BJ (cell line): ENCODE data around the gene TRAF3IP1. TPM values are rescaled to one million over a fixed set of nuclear protein-coding genes. Genes with fewer than 3 reads are reported as not detected.

Source experiments
- CTCF ChIA-PET: fragments of 350-600 bp; formaldehyde crosslinking; extraction: SDS; loops from one replicate; lab custom pipeline; 2021; ENCODE audit warnings: antibody characterized with exemption, inconsistent platforms; lab: Yijun Ruan, JAX
- POLR2A ChIA-PET: fragments of 300-600 bp; sonication (Branson Sonifier 250); formaldehyde crosslinking; extraction: SDS; loops from one replicate; lab custom pipeline; 2021; ENCODE audit warnings: antibody characterized with exemption; lab: Charles Lee
- DNase-seq: peaks from one replicate; pipeline ENCODE4 v3.0.0-alpha.2; 2011; ENCODE audit warnings: low read depth
- H3K27me3 ChIP-seq: 2 replicates; pipeline ENCODE4 v1.6.0; 2011; ENCODE audit warnings: low read length; ENCODE audit not compliant: control insufficient read depth, insufficient read depth
- H3K36me3 ChIP-seq: 2 replicates; pipeline ENCODE4 v1.5.1; 2011; ENCODE audit warnings: low read length; ENCODE audit not compliant: control insufficient read depth, insufficient read depth
- H3K4me3 ChIP-seq: 2 replicates; pipeline ENCODE4 v1.5.1; 2011; ENCODE audit warnings: low read depth, mild to moderate bottlenecking, control low read depth, low read length
- polyA plus RNA-seq: library from polyadenylated mRNA; depleted of rRNA; stranded (reverse); fragments of >200 nt; gene quantifications from 2 replicates; pipeline ENCODE4 v1.2.3, GENCODE V29; 2011
- TF ChIP-seq, protein P1 (sequence below): IDR thresholded peaks from 2 replicates; pipeline ENCODE4 v1.5.1; 2011; ENCODE audit warnings: low read depth, mild to moderate bottlenecking, control low read depth, inconsistent platforms, low read length, moderate library complexity; ENCODE audit not compliant: insufficient read depth

TRAF3IP1 gene
- polyA plus RNA-seq, 1 experiment = 5.8 TPM

DNA sequence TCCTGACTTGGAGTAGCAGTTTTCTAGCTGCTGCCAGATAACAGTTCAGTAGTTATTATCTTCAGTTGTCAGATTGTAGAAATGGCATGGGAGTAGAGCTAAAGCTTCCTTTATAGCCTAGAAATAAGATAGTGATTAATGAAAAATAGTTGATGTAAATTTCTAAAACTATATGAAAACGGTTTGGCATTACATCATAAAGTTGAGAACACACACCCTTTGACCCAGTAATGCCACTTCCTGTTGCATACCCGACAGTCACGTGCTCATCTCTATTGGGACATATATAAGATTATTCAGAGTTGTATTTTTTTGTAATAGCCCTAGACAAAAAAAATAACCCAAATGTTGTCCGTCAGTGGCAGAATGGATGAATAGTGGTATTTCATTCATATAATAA, 67.0 kb downstream of the TRAF3IP1 start:
- no peak for DNase-seq
- TF ChIP-seq, protein P1, sequence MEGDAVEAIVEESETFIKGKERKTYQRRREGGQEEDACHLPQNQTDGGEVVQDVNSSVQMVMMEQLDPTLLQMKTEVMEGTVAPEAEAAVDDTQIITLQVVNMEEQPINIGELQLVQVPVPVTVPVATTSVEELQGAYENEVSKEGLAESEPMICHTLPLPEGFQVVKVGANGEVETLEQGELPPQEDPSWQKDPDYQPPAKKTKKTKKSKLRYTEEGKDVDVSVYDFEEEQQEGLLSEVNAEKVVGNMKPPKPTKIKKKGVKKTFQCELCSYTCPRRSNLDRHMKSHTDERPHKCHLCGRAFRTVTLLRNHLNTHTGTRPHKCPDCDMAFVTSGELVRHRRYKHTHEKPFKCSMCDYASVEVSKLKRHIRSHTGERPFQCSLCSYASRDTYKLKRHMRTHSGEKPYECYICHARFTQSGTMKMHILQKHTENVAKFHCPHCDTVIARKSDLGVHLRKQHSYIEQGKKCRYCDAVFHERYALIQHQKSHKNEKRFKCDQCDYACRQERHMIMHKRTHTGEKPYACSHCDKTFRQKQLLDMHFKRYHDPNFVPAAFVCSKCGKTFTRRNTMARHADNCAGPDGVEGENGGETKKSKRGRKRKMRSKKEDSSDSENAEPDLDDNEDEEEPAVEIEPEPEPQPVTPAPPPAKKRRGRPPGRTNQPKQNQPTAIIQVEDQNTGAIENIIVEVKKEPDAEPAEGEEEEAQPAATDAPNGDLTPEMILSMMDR = no peak
- no peaks in the 10 kb centered on the region for H3K36me3 ChIP-seq
- ChIA-PET POLR2A (no interaction called here), CTCF (interaction anchor here (0.8 kb wide), 1 partner anchor 18 kb away, joined by 3 read pairs; no protein-coding TSS in a partner anchor)
- no peak overlapping the region for H3K4me3 ChIP-seq
- no peaks in the 10 kb centered on the region for H3K27me3 ChIP-seq

DNA sequence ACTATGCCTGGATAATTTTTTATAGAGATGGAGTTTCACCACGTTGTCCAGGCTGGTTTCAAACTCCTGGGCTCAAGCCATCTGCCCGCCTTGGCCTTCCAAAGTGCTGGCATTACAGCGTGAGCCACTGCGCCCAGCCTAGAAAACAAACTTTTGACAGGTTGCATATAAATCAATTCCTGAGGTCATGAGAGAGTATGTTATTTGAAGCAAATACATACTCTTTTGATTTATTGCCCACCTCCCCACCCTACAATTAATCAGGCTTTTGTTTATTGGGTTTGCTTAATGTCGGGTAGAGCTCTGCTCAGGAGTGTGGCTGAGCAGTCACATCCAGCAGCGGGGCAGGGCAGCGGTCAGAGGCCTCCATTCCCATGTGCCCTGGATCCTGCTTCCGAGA, 68.5 kb downstream of the TRAF3IP1 start:
- Histone ChIP-seq H3K27me3 (no peaks in the 10 kb centered on the region), H3K36me3 (no peaks in the 10 kb centered on the region), H3K4me3 (no peak overlapping the region)
- no peak for DNase-seq
- TF ChIP-seq, protein P1 = no peak
- ChIA-PET POLR2A (no interaction called here), CTCF (no interaction called here)

DNA sequence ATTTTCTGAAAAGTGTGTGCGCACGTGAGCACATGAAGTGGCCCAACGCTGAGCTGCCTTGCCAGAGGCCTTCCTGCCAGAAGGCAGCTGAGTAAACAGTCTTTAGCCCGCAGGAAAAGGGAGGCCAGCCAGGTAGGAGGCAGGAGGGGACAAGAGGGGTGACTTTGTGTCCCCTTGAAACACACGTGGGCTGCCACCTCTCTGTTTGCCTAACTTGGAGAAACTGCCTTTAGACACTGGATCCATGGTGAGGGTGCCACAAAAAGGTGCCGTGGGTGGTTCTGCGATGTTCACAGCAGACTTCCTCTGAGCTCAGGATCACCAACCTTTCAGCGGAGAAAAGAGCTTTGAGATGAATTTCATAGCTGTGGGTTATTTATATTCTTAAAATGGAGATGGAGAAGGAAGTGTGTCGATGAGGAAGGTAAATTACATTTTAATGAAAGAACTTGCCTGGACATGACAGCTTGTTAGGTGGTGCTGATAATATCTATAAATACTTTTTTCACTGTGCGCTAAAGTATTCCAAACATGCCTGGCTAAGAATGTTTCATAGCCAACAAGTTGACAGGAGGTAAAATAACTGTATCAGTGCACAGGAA, 69.8 kb downstream of the TRAF3IP1 start:
- H3K36me3 ChIP-seq = no peaks in the 10 kb centered on the region
- POLR2A ChIA-PET = no interaction called here
- no peak for DNase-seq
- TF ChIP-seq, protein P1 = no peak
- no peaks in the 10 kb centered on the region for H3K27me3 ChIP-seq
- H3K4me3 ChIP-seq = no peak overlapping the region
- CTCF ChIA-PET = no interaction called here

DNA sequence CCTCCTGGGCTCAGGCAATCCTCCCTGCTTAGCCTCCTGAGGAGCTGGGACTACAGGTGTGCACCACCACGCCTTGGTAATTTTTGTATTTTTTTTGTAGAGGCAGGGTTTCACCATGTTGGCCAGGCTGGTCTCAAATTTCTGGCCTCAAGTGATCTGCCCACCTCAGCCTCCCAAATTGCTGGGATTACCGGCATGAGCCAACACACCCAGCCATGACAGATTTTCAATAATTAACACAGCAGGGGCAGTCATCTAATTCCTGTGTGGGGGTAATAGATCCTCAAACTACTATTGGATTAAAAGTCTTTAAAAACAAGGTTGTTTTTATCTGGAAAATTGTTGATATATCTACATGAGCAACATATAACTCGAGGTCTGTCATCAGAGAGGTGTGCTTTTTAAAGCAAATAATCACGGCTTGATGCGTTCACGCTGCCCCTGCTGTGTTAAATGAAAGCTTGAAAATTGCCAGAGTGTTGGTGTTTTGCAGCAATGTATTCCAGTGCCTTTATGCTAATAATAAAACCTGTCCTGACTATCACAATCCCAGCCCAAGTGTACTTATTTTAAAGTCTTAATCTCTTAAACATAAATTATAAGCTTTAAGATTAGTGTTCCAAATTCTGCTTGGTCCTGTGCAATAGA, 70.8 kb downstream of the TRAF3IP1 start:
- CTCF ChIA-PET = interaction anchor here (0.7 to 1.5 kb wide), 3 partner anchors 11 to 169 kb away, joined by 3 to 4 read pairs (median 3); no protein-coding TSS in a partner anchor
- no peak for DNase-seq
- Histone ChIP-seq H3K4me3 (no peak overlapping the region), H3K36me3 (no peaks in the 10 kb centered on the region), H3K27me3 (no peaks in the 10 kb centered on the region)
- TF ChIP-seq, protein P1 = no peak
- POLR2A ChIA-PET = no interaction called here

DNA sequence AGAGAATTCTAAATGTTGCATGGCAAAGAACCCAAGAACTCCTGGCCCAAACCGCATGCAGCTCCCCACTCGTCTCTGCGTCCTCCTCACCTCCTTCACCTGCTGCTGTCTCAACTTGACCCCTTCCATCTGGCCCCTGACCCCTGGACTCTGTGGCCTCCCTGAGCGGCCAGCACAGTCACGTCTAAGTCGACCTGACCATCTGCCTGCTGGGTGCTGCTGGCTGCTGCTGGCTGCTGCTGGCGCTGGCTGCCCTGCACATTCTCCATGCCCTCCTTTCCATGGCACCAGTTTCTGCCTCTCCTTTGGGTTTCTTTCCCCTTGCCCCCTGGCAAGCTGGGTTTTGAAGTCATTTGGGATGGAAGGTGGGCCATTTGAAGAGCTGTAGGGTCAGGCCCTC, 76.3 kb downstream of the TRAF3IP1 start:
- TF ChIP-seq, protein P1 = no peak
- Histone ChIP-seq H3K36me3 (peaks cover 3% of the 10 kb centered on the region), H3K27me3 (no peaks in the 10 kb centered on the region), H3K4me3 (no peak overlapping the region)
- DNase-seq = no peak
- ChIA-PET POLR2A (no interaction called here), CTCF (no interaction called here)
